SU-DHL-6 (cell line): ENCODE data around the gene KCNN1.

ENCODE experiments used
- H2AFZ ChIP-seq: fragments of 200-600 bp; sonication (generic); 2 replicates; pipeline ENCODE4 v1.6.1; 2014; ENCODE audit warnings: low read depth, mild to moderate bottlenecking, moderate library complexity, mixed read lengths, antibody characterized with exemption, low read length; ENCODE audit not compliant: severe bottlenecking
- H3F3A ChIP-seq: fragments of 200-600 bp; shearing (Covaris generic); 2 replicates; pipeline ENCODE4 v1.6.0; 2016; ENCODE audit warnings: antibody characterized with exemption, mild to moderate bottlenecking; ENCODE audit not compliant: insufficient read depth
- H3K27ac ChIP-seq: fragments of 200-600 bp; sonication (generic); 2 replicates; pipeline ENCODE4 v1.5.1; 2016; ENCODE audit warnings: low read depth, mild to moderate bottlenecking, low read length, moderate library complexity, mixed read lengths
- H3K27me3 ChIP-seq: fragments of 200-600 bp; sonication (generic), shearing (Covaris generic); 2 replicates; pipeline ENCODE4 v1.6.0; 2014; ENCODE audit warnings: mild to moderate bottlenecking, low read length
- H3K36me3 ChIP-seq: fragments of 200-600 bp; sonication (generic); 2 replicates; pipeline ENCODE4 v1.6.1; 2014; ENCODE audit warnings: mild to moderate bottlenecking, low read length, mixed read lengths
- H3K4me2 ChIP-seq: fragments of 300-600, 200-600 bp; shearing (Covaris generic), sonication (generic); 2 replicates; pipeline ENCODE4 v1.6.0; 2014; ENCODE audit warnings: low read length, low read depth, mild to moderate bottlenecking; ENCODE audit not compliant: poor library complexity, severe bottlenecking
- H3K4me3 ChIP-seq: fragments of 200-600 bp; sonication (generic); 2 replicates; pipeline ENCODE4 v1.5.1; 2014; ENCODE audit warnings: antibody characterized with exemption, low read length, mild to moderate bottlenecking, mixed read lengths; ENCODE audit not compliant: insufficient read depth, poor library complexity, severe bottlenecking
- H3K79me2 ChIP-seq: fragments of 200-600 bp; sonication (generic); 2 replicates; pipeline ENCODE4 v1.6.1; 2014; ENCODE audit warnings: mild to moderate bottlenecking, low read length, moderate library complexity; ENCODE audit not compliant: insufficient read depth
- H3K9ac ChIP-seq: fragments of 200-600 bp; sonication (generic); 2 replicates; pipeline ENCODE4 v1.7.0; 2014; ENCODE audit warnings: mild to moderate bottlenecking, low read length
- H3K9me2 ChIP-seq: fragments of 200-600 bp; sonication (generic); replicated peaks from 2 replicates; pipeline ENCODE4 v1.6.1; 2014; ENCODE audit warnings: low read length; ENCODE audit not compliant: insufficient read depth
- H3K9me3 ChIP-seq: fragments of 200-600 bp; sonication (generic); 2 replicates; pipeline ENCODE4 v1.6.1; 2014; ENCODE audit warnings: low read length, mixed read lengths; ENCODE audit not compliant: insufficient read depth
- H4K20me1 ChIP-seq: fragments of 200-600 bp; sonication (generic); 2 replicates; pipeline ENCODE4 v1.6.1; 2014; ENCODE audit warnings: low read depth, mild to moderate bottlenecking, antibody characterized with exemption, low read length, moderate library complexity, mixed read lengths
- EZH2phosphoT487 ChIP-seq: fragments of 200-600 bp; sonication (generic), shearing (Covaris generic); conservative IDR thresholded peaks from 2 replicates; pipeline ENCODE4 v1.6.1; 2018; ENCODE audit warnings: mild to moderate bottlenecking, antibody characterized with exemption, low read length, moderate library complexity, mixed read lengths
- TF ChIP-seq, protein P1 (sequence below): fragments of 200-600 bp; sonication (generic); IDR thresholded peaks from one replicate; pipeline ENCODE4 v1.5.1; 2017; ENCODE audit warnings: antibody characterized with exemption, mild to moderate bottlenecking, low read length, moderate library complexity; ENCODE audit not compliant: insufficient read depth, poor library complexity, severe bottlenecking

KCNN1 gene

DNA sequence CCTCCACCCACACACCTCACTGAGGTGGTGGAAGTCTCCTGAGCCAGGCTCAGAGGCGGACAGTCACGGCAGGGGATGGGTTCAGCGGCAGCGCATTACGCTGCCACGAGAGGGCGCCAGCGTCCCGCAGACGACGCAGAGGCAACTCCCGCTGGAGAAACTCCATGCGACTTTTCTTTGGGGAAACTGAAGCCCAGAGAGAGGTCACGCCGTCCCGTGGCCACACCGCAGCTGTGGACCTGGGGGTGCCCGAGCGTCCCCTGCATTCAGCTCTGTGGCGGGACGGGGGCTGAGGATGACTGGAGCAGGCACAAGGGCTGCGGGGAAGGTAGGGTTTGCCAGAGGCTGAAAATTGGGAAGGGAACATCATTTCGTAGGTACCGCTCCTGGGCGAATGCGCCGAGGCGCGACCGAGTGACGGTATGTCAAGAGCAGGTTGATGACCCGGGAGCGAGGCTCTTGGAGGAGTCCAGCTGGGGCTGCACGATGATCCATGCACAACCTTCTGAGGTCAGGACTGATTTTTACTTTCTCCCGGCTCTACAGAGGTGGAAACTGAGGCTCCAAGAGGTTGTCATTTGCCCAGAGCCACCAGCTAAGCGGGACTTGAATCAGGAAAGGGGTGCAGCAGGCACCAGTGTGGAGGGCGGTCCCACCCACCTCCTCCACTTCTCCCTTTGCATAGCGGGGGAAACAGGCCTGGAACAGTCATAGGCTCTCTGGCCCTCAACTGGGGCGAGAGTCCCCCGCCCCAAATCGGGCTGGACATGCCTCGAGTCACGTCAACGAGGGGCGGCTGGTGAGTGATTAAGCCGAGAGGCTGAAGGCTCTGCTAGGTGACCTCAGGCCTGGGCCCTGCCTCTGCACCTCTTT is 40.4 kb downstream of the KCNN1 start:
- H3K4me3 ChIP-seq = no peak overlapping the region
- H3K27ac ChIP-seq = no peak overlapping the region
- H3K27me3 ChIP-seq = no peaks in the 10 kb centered on the region
- peaks cover 5% of the 10 kb centered on the region; the same call in 1 of the 2 replicates for H3K36me3 ChIP-seq
- H3K9me3 ChIP-seq = no peaks in the 10 kb centered on the region
- TF ChIP-seq EZH2phosphoT487 = no peak
- TF ChIP-seq, protein P1, sequence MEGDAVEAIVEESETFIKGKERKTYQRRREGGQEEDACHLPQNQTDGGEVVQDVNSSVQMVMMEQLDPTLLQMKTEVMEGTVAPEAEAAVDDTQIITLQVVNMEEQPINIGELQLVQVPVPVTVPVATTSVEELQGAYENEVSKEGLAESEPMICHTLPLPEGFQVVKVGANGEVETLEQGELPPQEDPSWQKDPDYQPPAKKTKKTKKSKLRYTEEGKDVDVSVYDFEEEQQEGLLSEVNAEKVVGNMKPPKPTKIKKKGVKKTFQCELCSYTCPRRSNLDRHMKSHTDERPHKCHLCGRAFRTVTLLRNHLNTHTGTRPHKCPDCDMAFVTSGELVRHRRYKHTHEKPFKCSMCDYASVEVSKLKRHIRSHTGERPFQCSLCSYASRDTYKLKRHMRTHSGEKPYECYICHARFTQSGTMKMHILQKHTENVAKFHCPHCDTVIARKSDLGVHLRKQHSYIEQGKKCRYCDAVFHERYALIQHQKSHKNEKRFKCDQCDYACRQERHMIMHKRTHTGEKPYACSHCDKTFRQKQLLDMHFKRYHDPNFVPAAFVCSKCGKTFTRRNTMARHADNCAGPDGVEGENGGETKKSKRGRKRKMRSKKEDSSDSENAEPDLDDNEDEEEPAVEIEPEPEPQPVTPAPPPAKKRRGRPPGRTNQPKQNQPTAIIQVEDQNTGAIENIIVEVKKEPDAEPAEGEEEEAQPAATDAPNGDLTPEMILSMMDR = peak; percentile 94
- H3K9me2 ChIP-seq = no peaks in the 10 kb centered on the region
- H3F3A ChIP-seq = no peaks in the 10 kb centered on the region
- no peaks in the 10 kb centered on the region for H4K20me1 ChIP-seq
- H3K79me2 ChIP-seq = peaks cover 14% of the 10 kb centered on the region
- peak overlapping the region; percentile 15; the same call in 1 of the 2 replicates for H3K9ac ChIP-seq
- H3K4me2 ChIP-seq = peak overlapping the region; percentile 30
- H2AFZ ChIP-seq = no peak overlapping the region

DNA sequence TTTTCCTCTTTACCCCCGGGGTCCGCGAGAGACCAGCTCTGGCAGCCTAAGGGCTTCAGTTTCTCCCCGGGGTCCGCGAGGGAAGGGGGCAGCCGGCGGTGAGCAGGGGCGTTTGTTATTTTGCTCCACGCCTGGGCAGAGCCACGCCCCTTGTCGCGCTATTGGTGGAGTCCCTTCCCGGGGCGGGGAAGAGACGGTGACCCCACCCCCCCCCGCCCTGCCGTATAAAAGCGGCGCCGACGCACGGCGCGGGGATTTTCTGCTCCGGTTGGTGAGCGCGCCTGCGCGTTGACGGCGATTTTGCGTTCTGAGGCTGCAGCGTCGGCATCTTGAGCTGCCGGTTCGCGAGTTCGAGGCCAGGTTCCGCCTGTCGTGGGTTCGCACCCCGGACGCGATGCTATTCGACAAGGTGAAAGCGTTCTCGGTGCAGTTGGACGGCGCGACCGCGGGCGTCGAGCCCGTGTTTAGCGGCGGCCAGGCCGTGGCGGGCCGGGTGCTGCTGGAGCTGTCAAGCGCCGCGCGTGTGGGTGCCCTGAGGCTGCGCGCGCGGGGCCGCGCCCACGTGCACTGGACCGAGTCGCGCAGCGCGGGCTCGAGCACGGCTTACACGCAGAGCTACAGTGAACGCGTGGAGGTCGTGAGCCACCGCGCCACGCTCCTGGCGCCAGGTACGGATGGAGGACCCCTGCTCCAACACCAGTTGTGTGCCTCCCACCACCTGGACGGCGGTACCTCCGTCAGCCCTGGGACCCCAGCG is 41.2 kb downstream of the KCNN1 start, which contains the start of gene ARRDC2:
Gene ARRDC2 (plus strand): TSS at position 254 of the 757 bp plus-strand sequence. CDS start 141 bp downstream, at position 395.
- no peak within 1 kb of the TSS for H3K4me3 ChIP-seq
- H3K27ac ChIP-seq = no peak within 1 kb of the TSS
- no peaks in the 10 kb centered on the region for H3K27me3 ChIP-seq
- no peak for TF ChIP-seq EZH2phosphoT487
- TF ChIP-seq, protein P1 = no peak
- no peaks in the 10 kb centered on the region for H3K9me2 ChIP-seq
- H3K9me3 ChIP-seq = no peaks in the 10 kb centered on the region
- peak within 1 kb of the TSS; percentile 30 for H3K4me2 ChIP-seq
- no peaks in the 10 kb centered on the region for H3F3A ChIP-seq
- peaks cover 5% of the 10 kb centered on the region; the same call in 1 of the 2 replicates for H3K36me3 ChIP-seq
- no peaks in the 10 kb centered on the region for H4K20me1 ChIP-seq
- H3K79me2 ChIP-seq = peaks cover 6% of the 10 kb centered on the region
- peak within 1 kb of the TSS; percentile 15; the same call in 1 of the 2 replicates for H3K9ac ChIP-seq
- no peak within 1 kb of the TSS for H2AFZ ChIP-seq

DNA sequence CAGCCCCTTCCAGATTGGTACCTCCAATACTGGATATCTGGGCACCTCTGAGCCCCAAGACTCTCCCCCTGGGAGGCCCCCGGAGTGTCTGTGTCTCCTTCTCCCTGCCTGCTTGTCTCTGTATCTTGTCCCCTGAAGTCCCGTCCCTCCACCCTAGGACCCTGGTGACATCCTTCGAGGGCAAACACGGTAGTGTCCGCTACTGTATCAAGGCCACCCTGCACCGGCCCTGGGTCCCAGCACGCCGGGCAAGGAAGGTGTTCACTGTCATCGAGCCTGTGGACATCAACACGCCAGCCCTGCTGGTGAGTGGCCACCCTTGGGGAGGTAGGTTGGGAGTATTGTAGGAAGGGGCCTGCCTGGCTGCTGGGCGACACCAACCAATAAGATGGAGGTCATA is 41.9 kb downstream of the KCNN1 start:
- no peak overlapping the region for H3K4me3 ChIP-seq
- no peaks in the 10 kb centered on the region for H3F3A ChIP-seq
- H3K9ac ChIP-seq = no peak overlapping the region
- peaks cover 5% of the 10 kb centered on the region; the same call in 1 of the 2 replicates for H3K79me2 ChIP-seq
- peaks cover 5% of the 10 kb centered on the region; the same call in 1 of the 2 replicates for H3K36me3 ChIP-seq
- H3K9me3 ChIP-seq = no peaks in the 10 kb centered on the region
- no peaks in the 10 kb centered on the region for H3K27me3 ChIP-seq
- H3K27ac ChIP-seq = no peak overlapping the region
- no peak overlapping the region for H2AFZ ChIP-seq
- H3K9me2 ChIP-seq = no peaks in the 10 kb centered on the region
- no peaks in the 10 kb centered on the region for H4K20me1 ChIP-seq
- no peak overlapping the region for H3K4me2 ChIP-seq
- TF ChIP-seq EZH2phosphoT487 = no peak
- TF ChIP-seq, protein P1 = no peak
